ENCODE measurements around the gene SYNE1.

The SYNE1 gene

GRCh38 chr6:152416652-152417051 lies 220.5 kb downstream of the SYNE1 start:
- no peak for DNase-seq

GRCh38 chr6:152404936-152405595 lies 232.1 kb downstream of the SYNE1 start:
- no peak for DNase-seq

- DNase-seq, result no peak
Observed at GRCh38 chr6:152404086-152404857, 232.9 kb downstream of the SYNE1 start.

GRCh38 chr6:152402791-152403190 lies 234.4 kb downstream of the SYNE1 start:
- no peak for DNase-seq

- no peak for DNase-seq
Observed at GRCh38 chr6:152401978-152402377, 235.2 kb downstream of the SYNE1 start.

GRCh38 chr6:152399399-152399798 lies 237.8 kb downstream of the SYNE1 start:
- DNase-seq, result no peak

GRCh38 chr6:152398993-152399392 lies 238.2 kb downstream of the SYNE1 start:
- DNase-seq, result no peak

GRCh38 chr6:152398316-152398715 lies 238.8 kb downstream of the SYNE1 start:
- DNase-seq, result no peak

- no peak for DNase-seq
Observed at GRCh38 chr6:152394303-152394702, 242.9 kb downstream of the SYNE1 start.

GRCh38 chr6:152391179-152391880 lies 245.8 kb downstream of the SYNE1 start:
- DNase-seq, result no peak

GRCh38 chr6:152387091-152387490 lies 250.1 kb downstream of the SYNE1 start:
- no peak for DNase-seq

- no peak for DNase-seq
Observed at GRCh38 chr6:152386131-152386530, 251.0 kb downstream of the SYNE1 start.

- DNase-seq, result no peak
Observed at GRCh38 chr6:152380993-152381898, 255.9 kb downstream of the SYNE1 start.

GRCh38 chr6:152380351-152380767 lies 256.8 kb downstream of the SYNE1 start:
- DNase-seq, result no peak

GRCh38 chr6:152379423-152379822 lies 257.7 kb downstream of the SYNE1 start:
- DNase-seq, result no peak

- no peak for DNase-seq
Observed at GRCh38 chr6:152378169-152378568, 259.0 kb downstream of the SYNE1 start.

GRCh38 chr6:152375197-152375596 lies 262.0 kb downstream of the SYNE1 start:
- no peak for DNase-seq

- no peak for DNase-seq
Observed at GRCh38 chr6:152372945-152373344, 264.2 kb downstream of the SYNE1 start.

GRCh38 chr6:152371775-152372174 lies 265.4 kb downstream of the SYNE1 start:
- DNase-seq, result no peak

GRCh38 chr6:152368751-152369624 lies 268.2 kb downstream of the SYNE1 start:
- DNase-seq, result no peak

GRCh38 chr6:152364866-152365265 lies 272.3 kb downstream of the SYNE1 start:
- DNase-seq, result no peak

GRCh38 chr6:152360034-152360433 lies 277.1 kb downstream of the SYNE1 start:
- no peak for DNase-seq

All from Kasumi-1 (cell line).